Astrocyte of the spinal cord (primary cell): Measurements from ENCODE around the gene EVA1A.

Source experiments
- DNase-seq: peaks from one replicate; pipeline ENCODE4 v3.0.0; 2011; ENCODE audit warnings: low read depth, low spot score
- H3K4me3 ChIP-seq: 2 replicates; pipeline ENCODE4 v1.5.1; 2011; ENCODE audit warnings: low read depth, mild to moderate bottlenecking, low read length, moderate library complexity
- in situ Hi-C: cut with HindIII; loops from 2 replicates; pipeline ENCODE4 v1.10.0; 2017; ENCODE audit warnings: low sequenced_read_pairs
- TF ChIP-seq, protein P1 (sequence below): IDR thresholded peaks from 2 replicates; pipeline ENCODE4 v1.5.1; 2012; ENCODE audit warnings: low read depth, mild to moderate bottlenecking, low read length, inconsistent platforms

Gene EVA1A

DNA sequence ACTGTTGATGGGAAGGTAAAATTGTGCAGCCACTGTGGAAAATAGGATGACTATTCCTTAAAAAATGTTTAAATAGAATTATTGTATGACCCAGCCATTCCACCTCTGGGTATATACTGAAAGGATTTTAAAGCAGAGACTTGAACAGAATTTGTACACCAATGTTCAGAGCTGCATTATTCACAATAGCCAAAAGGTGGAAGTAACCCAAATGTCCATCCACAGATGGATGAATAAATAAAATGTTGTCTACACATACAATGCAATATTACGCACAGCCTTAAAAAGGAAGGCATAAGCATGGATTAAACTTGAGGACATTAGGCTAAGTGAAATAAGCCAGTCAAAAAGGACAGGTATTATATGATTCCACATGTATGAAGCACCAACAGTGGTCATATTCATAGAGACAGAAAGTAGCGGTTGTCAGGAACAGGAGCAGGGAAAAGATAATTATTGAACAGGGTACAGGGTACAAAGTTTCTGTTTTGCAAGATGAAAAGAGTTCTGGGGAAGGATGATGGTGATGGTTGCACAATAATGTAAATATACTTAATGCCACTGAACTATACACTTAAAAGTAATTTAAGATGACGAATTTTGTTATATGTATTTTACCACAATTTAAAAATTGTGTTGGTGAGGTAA, 39.4 kb downstream of the EVA1A start:
- in situ Hi-C loops: no loop called here
- no peak overlapping the region for H3K4me3 ChIP-seq
- no peak for DNase-seq
- TF ChIP-seq, protein P1, sequence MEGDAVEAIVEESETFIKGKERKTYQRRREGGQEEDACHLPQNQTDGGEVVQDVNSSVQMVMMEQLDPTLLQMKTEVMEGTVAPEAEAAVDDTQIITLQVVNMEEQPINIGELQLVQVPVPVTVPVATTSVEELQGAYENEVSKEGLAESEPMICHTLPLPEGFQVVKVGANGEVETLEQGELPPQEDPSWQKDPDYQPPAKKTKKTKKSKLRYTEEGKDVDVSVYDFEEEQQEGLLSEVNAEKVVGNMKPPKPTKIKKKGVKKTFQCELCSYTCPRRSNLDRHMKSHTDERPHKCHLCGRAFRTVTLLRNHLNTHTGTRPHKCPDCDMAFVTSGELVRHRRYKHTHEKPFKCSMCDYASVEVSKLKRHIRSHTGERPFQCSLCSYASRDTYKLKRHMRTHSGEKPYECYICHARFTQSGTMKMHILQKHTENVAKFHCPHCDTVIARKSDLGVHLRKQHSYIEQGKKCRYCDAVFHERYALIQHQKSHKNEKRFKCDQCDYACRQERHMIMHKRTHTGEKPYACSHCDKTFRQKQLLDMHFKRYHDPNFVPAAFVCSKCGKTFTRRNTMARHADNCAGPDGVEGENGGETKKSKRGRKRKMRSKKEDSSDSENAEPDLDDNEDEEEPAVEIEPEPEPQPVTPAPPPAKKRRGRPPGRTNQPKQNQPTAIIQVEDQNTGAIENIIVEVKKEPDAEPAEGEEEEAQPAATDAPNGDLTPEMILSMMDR: no peak

DNA sequence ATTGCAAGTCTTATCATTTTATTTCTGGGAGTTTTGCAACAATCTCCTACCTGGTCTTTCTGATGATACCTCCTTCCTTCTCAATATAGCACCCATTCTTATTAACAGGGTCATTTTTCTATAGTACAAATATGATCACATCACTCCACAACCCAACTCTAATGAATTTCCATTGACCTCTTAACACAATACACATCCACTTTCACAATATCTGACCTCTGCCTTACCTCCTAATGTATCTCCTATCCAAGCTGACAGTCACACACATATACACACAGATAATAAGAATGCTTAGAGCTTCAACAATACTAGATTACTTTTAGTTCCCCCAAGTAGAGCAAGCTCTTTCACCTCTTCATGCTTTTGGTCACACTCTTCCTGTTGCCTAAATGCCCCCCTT, 40.9 kb downstream of the EVA1A start:
- H3K4me3 ChIP-seq: no peak overlapping the region
- in situ Hi-C loops: no loop called here
- TF ChIP-seq, protein P1: no peak
- DNase-seq: no peak

DNA sequence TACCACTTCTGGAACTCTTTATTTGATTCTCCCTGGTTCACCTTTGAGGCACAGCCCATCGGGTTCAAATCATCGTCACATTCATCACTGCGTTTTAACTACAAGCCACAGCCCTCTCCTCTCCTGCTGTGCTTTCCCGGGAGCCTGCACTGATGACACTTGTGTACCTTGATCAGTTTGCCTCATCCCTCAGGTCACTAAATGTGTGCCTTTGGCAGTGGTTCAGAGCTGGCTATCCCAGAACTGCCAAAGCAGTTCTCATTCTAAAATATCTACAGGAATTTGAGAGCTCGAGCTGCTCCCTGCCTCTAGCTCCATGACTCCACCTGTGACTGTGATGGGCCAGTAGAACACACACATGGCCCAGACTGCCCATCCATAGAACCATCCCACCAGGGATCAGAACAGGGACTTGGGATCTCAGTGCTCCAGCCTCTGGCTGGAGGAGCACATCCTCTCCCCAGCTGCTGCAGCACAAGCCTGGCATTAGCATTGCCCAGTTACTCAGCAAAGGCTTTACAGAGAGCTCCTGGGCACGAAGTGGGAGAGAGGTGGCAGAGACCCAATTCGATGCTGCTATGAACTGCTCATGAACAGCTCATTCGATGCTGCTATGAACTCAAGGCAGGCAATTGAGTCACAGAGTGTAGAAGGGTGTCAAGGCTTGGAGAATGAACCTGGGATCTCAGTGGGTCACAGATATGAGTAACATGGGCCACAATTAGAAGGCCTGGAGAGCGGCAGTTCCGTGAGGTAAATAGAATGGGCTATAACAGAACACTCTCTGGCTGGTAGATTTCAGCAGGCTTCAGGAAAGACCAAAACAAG, 41.9 kb downstream of the EVA1A start:
- in situ Hi-C loops: no loop called here
- H3K4me3 ChIP-seq: no peak overlapping the region
- TF ChIP-seq, protein P1: no peak
- no peak for DNase-seq

DNA sequence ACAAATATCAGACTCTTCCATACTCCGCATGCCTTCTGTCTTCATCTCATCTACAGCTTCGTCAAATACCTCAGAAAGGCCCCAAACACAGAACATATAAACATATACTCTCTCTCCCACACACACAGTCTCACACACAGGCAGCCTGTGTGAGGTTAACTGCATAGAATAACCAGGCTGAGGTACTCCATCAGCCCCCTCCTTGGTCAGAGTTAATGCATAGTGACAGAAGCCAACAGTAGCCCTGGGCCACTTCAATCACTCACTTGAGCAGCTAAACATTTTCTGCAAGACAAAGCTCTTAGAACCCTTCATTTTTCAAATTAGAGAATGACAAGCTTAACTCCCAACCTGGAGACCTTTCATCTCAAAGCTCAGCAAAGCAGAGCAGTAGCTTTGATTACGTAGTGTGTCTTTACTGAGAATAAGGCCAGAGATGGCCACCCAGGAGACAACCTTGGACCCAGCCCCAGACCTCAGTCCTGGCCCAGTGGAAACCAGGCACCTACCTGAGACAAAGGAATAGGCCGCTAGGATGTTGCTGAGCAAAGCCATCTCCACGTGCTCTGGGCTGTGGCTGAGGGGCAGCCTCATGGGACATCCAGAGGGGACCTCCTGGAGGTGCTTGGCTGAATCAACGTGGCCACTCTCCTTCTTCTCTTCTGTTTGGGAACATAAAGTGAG, 43.0 kb downstream of the EVA1A start:
- DNase-seq: no peak
- TF ChIP-seq, protein P1: no peak
- no peak overlapping the region for H3K4me3 ChIP-seq
- in situ Hi-C loops: no loop called here

DNA sequence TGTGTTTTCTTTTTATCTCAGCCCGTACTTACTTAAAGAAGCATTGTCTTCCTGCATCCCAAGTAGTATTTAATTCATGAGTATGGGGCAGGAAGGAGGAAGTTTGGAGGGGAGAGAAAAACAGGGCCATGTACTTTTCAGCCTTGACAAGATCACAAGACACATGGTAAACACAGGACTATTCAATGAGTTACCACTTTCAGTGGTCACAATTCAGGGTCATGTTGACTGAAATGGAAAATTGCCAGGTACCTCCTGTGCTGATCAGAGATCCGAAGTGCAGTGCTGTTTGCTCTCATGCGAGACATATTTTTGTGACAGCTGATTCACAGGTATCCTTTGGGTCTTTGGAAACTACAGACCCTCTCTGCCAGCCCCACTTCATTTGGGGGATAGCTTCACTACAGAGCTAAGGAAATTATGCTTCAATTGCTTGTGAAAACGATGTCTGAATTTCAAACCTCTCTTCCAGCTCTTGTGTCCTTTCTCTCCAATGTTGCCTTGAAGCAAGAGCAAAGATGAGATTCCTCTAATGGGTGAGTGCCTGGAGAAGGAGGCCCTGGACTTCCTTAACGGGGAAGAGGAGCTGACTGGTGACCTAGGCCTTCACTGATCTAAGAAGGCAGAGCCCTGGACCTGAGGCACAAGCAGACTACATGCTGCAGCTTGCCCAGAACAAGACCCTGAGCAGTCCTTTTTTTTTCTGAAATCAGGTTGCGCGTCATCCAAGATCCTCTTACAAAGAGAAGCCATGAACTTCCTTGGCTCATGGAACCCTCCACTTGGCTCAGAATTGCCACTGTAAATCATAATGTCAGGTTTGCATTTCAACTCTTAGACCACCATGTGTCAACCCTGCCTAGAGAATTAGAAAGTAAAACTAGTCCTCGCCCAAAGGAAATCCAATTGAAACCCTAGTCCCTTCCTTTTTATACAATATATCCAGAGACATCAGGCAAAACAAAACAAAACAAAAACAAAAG, 44.1 kb downstream of the EVA1A start:
- peak; percentile 30 for DNase-seq
- TF ChIP-seq, protein P1: no peak
- in situ Hi-C loops: no loop called here
- no peak overlapping the region for H3K4me3 ChIP-seq
